GM18526 (cell line): ENCODE measurements around the gene UBFD1.

ENCODE experiments used
- POLR2A ChIP-seq: IDR thresholded peaks from 3 replicates; pipeline ENCODE4 v1.6.1; 2011; ENCODE audit not compliant: insufficient read length; ENCODE audit errors: extremely low read depth

UBFD1 gene

DNA sequence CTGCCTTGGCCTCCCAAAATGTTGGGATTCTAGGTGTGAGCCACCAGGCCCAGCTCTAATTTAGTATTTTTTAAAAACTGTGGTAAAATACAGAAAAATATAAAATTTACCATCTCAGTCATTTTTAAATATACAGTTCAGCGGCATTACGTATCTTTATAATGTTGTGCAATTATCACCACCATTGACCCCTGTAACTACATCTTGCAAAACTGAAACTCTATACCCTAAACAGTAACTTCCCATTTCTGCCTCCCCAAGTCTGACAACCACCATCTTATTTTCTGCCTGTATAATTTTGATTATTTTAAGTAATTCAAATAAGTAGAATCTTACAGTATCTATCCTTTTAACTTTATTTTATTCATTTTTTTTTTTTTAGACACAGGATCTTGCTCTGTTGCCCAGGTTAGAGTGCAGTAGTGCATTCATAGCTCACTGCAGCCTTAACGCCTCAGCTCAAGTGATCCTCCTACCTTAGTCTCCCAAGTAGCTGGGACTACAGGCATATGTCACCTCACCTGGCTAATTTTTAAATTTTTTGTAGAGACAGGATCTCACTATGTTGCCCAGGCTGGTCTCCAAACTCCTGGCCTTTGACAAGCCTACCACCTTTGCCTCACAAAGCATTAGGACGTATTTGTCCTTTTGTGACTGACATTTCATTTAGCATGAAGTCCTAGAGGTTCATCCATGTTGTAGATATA is 36.3 kb upstream of the UBFD1 start:
- no peak for TF ChIP-seq POLR2A

DNA sequence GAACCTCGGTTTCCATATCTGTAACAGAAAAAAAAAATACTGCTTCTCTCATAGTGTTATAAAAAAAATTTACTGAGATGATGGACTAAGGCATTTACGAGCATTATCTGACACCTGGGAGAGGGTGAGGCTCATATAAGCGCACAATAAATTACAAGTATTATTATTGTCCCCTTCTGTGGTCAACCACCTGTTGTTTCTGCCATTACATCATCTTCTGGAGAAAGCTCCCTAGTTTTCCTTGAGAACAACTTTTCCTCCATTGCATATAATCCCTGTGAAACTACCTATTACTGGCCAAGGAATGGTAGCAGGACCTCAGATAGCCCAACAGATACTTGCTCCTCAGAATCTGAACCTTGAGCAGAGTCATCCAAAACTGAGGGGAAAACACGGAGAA is 35.6 kb upstream of the UBFD1 start:
- no peak for TF ChIP-seq POLR2A

DNA sequence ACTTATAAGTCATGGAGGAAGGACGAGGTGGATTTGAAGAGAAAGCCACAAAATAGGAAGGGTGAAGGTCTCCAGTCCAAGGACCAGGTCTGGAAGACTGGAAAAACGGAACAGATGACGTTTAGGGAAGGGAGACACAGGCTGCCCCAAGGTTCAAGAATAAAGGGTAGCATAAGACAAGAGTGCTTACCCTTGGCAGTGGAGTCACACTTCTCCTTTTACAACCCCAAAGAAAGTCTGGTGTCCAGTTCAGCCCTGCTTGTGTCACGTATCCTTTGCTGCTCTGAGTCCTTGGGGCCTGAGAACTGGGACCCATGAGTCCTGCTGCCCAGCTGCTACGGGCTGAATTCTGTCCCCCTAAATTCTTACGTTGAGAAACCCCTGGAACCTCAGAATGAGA is 34.2 kb upstream of the UBFD1 start:
- TF ChIP-seq POLR2A: no peak

DNA sequence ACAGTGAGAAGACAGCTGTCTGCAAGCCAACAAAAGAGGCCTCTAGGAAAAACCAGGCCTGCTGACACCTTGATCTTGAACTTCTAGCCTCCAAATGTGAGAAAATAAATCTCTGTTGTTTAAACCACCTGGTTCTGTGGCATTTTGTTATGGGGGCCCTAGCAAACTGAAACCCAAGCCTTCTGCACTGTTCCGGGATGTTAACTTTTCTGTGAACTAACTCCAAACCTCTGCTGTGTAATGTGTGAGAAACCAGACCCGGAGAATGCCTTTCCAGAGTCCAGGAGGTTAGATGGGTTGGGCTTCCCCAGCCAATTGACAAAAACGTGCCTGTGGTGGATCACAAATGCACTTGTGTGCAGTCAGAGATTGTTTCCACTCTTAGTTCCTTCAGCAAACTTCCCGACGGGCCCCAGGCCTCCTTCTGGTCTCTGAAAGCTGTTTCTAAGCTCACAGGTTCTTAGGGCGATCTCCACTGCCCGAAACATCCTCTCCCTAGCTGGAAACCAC is 33.6 kb upstream of the UBFD1 start:
- TF ChIP-seq POLR2A: no peak

DNA sequence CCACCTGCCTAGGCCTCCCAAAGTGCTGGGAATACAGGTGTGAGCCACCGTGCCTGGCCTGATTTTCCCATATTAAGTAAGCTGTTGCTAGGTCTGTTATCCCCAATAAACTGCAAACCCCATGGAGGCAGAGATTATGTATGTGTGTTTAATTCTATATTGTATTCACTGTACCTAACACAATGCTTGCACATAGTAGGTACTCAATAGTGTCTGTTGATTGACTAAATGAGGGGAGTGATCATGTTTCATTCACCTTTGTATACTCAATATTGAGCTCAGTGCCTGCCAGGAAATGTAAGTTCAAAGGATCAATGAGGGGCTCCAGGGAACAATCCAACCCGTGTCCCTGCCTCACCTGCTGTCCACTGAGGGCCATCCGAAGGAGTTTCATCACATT is 32.6 kb upstream of the UBFD1 start:
- no peak for TF ChIP-seq POLR2A

DNA sequence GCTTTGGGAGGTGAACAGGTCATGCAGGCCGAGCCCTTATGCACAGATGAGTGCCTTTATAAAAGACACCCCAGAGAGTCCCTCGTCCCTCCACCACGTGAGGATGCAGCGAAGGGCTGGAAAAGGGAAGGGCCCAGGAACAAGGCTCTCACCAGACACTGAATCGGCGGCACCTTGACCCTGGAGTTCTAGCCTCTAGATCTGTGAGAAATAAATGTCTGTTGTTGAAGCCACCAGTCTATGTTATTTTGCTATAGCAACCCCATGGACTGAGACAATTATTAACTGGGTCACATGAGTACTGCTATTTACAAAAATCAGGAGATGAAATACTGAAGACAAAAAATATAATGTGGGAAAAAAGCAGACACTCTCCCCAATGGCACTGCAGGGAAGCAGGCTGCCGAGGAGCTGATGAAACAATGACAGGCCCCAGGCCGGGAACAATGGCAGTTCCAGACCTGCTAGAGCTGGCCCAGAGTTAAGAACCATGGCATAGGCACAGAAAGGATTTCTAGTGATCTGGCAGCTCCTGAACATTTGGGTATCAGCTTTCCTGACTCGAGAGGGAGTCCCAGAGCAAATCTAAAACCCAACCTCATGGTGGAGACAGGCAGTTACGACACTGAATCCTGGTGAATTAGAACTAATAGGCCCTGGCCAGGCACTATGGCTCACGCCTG is 29.4 kb upstream of the UBFD1 start:
- TF ChIP-seq POLR2A: no peak

DNA sequence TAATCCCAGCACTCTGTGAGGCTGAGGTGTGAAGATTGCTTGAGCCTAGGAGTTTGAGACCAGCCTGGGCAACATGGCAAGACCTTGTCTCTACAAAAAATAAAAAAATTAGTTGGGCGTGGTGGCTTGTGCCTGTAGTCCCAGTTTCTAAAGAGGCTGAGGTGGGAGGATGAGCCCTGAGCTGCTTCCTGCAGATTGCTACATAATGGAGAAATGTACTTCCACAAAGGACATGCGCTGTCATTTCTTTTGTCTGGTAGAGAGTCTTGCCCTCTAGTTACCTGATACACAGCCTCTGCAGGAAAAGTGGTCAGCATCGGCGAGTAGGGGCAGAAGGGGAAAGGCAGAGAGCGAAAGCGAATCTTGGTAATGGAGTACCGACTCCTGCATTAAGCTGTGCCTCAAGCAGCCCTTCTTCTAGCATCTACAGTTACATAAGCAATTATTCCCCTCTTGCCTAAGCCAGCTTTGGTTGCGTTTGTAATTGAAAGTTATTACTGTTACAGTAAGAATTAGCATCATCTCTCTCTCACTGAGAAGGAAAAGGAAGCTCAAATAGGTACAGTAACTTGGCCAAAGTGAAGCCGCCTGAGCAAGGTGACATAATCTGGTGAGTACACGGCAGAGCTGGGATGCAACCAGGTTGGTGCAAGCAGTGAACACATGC is 28.8 kb upstream of the UBFD1 start:
- TF ChIP-seq POLR2A: no peak

DNA sequence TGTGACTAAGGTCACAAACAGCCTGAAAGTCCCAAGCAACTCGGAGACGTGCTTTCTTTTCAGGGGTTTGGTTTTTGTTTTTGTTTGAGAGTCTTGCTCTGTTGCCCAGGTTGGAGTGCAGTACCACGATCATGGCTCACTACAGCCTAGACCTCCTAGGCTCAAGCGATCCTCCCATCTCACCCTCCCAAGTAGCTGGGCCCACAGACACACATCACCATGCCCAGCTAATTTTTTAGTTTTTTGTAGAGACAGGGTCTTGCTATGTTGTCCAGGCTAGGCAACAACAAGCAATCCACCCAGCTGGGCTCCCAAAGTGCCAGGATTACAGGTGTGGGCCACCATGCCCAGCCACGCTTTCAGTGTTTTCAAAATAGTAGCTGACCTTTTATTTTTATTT is 27.5 kb upstream of the UBFD1 start:
- no peak for TF ChIP-seq POLR2A

DNA sequence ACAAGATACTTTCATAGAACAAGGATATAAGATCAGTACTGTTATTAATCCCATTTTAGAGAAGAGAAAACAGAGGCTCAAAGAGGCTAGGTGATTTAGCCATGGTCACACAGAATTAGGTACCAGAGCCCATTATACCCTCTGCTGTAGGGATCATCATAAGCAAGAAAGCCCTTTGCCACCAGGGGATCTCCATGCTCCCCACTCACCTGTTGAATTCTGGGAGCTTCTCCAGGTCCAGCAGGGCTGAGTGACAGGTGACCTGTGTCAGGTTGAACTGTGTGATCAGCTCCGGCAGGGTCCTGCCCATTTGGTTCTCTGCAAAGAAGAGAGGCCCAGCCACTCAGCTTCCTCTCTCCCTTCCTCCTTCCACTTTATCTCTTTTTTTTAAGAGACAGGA is 25.1 kb upstream of the UBFD1 start:
- no peak for TF ChIP-seq POLR2A

DNA sequence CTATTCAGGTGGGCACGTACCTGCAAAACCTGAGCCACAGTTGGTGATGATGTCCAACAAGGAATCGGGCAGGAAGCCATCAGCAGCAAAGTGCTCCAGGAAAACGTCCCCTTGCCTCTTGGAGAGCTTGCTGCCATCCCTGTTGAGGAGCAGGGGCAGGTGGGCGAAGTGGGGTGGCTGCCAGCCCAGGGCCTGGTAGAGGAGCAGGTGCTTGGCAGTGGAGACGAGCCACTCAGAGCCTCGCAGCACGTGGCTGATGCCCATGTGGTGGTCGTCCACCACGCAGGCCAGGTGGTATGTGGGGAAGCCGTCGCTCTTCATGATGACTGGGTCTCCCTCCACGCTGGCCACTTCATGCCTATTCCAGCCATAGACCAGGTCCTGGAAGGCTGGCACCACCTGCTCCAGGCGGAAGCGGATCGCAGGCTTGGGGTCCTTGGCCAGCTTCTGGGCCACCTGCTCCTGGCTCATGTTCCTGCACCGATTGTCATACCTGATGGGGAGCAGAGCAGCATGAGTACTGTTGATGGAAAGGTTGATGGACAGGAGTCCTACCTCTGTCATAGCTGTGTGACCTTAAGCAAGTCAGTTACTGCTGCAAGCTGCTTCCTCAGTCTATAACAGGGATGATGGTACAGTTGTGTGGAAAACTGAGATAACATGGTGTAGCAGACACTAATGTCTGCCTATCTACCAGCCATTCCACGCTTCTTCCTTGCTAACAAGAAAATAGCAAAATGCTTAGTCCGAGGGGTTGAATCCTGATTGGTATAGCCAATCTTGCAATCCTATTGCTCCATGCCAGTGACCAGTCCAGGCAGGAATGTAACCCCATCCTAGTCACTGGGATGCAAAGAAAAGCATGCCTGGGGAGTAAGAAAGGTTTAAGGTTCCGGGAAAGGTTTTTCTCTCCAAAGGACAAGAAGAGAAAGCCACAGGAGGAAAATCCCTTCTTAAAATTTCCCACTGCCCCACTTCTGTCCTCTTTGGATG is 22.4 kb upstream of the UBFD1 start:
- TF ChIP-seq POLR2A: no peak

DNA sequence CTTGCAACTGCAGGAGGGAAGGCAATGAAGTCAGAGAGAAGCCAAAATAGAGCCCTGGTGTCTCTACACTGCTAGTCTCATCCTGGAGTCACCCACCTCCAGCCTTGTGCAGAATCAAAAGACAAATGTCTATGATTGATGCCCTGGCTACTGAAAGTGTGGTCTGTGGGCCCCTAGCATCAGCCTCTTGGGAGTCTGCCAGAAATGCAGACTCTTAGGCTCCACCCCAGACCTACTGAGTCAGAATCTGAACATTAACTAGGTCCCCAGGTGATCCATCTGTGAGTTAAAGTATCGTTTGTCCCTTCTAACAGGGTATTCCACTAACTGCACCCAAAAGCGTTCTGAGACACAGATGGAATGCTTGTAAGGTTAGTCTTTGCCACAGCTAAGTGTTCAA is 21.6 kb upstream of the UBFD1 start:
- no peak for TF ChIP-seq POLR2A

DNA sequence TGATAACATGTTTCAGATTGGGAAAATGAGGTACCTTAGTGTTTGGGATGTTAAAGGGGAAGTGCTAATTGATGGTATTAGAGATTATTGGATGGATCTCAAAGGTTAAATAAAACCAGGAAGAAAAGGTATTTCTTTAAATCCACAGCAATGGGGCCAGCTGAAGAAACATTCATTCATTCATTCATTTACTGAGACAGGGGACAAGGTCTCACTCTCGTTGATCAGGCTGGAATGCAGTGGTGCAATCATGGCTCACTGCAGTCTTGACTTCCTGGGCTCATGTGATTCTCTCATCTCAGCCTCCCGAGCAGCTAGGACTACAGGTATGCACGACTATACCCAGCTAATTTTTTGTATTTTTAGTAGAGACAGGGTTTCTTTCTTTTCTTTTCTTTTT is 20.1 kb upstream of the UBFD1 start:
- no peak for TF ChIP-seq POLR2A

DNA sequence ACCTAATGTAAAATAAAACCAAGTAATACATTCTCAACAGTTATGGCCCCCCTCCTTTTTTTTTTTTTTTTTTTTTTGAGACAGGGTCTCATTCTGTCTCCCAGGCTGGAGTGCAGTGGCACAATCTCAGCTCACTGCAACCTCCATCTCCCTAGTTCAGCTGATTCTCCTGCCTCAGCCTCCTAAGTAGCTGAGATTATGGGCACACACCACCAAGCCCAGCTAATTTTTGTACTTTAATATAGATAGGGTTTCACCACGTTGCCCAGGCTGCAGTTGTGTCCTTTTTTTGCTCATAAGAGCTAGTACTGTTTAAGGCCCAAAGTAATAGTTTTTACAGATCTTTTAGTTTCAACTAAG is 18.6 kb upstream of the UBFD1 start:
- TF ChIP-seq POLR2A: no peak

DNA sequence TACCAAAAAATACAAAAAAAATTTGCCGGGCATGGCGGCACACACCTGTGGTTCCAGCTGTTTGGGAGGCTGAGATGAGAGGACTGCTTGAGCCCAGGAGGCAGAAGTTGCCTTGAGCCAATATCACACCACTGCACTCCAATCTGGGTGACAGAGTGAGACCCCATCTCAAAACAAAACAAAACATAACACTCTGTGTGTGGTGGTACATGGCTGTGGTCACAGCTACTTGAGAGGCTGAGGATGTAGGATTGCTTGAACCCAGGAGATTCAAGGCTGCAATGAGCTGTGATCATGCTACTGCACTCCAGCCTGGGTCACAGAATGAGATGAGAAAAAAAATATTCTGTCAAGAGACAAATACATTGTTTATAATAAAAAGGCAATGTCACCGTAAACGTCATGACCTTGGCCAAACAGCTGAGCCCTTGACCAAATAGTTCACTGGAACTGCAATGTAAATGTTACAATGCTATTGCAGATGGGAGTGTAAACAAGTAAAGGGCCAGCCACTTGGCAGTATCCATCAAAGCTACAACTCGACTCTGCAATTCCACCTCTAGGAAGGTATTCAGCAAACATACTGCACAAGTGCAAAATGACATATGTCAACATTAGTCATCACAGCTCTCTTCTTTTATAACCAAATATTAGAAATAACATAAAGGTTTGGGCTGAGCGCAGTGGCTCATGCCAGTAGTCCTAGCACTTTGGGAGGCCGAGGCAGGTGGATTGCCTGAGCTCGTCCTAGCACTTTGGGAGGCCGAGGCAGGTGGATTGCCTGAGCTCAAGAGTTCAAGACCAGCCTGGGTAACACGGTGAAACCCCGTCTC is 17.3 kb upstream of the UBFD1 start:
- TF ChIP-seq POLR2A: no peak

DNA sequence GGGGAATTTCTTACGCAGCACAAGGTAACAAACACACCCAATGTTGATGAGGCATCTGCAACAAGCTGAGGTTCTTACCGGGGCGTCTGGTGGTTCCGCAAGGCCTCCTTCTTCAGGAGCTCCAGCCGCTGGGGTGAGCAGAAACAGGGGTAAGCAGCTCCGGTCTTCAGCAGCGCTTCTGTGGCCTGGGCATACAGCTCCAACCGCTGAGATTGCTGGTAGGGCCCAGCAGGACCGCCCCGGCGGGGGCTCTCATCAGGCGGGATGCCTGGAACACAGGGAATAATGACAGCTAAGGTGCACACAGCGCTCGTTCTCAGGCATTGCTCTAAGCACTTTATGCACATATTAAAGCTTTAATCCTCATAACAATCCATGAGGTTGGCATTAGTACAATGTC is 13.1 kb upstream of the UBFD1 start:
- TF ChIP-seq POLR2A: no peak

DNA sequence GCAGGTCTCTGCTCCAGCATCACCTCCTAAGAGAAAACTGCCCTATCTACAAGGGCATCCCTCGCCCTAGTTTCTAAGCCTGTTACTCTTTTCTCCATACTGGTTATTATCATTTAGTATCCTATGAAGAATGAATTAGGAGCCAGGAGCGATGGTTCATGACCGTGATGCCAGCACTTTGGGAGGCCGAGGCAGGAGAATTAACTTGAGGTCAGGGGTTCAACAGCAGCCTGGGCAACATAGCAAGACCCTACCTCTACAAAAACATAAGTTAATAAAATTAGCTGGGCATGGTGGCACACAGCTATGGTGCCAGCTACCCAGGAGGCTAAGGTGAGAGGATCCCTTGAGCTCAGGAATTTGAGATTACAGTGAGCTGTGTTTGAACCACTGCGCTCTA is 7.6 kb upstream of the UBFD1 start:
- no peak for TF ChIP-seq POLR2A
